Stimulated activated CD8-positive, alpha-beta memory T cell treated with anti-CD3 and anti-CD28 coated beads, Interleukin-4, amount 100 ng/mL, for 48 hours (primary cell): ENCODE data around the gene SH3D19.
"Not testable (repeated sequence)": the region's sequence is repeated elsewhere in the genome, so short reads cannot be mapped to it uniquely, and the experiment has no call there.

Source experiments
- DNase-seq: peaks from one replicate; pipeline ENCODE4 v3.0.0-alpha.2; 2020

Gene SH3D19

GRCh38 chr4:151091047-151091446 is 234.4 kb downstream of the SH3D19 start:
- DNase-seq = no peak

- DNase-seq = no peak
Observed at GRCh38 chr4:151087467-151087866, 237.9 kb downstream of the SH3D19 start.

GRCh38 chr4:151077978-151078377 is 247.4 kb downstream of the SH3D19 start:
- not testable (repeated sequence) for DNase-seq

GRCh38 chr4:151074416-151074916 is 250.9 kb downstream of the SH3D19 start:
- DNase-seq = no peak
